IPS-20b (cell line): Measurements from ENCODE around the gene TADA3.

Source experiments
- H3K27ac ChIP-seq: one replicate; pipeline ENCODE4 v1.5.1; 2013; ENCODE audit warnings: low read length
- H3K27me3 ChIP-seq: 2 replicates; pipeline ENCODE4 v1.6.1; 2013; ENCODE audit warnings: mild to moderate bottlenecking, low read length, inconsistent platforms; ENCODE audit not compliant: insufficient read depth
- H3K36me3 ChIP-seq: 2 replicates; pipeline ENCODE4 v1.6.1; 2013; ENCODE audit warnings: low read depth, mild to moderate bottlenecking, inconsistent platforms, low read length, moderate library complexity; ENCODE audit not compliant: insufficient read depth
- H3K4me1 ChIP-seq: 2 replicates; pipeline ENCODE4 v1.6.1; 2013; ENCODE audit warnings: mild to moderate bottlenecking, control low read depth, inconsistent platforms, low read length, moderate library complexity; ENCODE audit not compliant: insufficient read depth
- H3K4me3 ChIP-seq: 2 replicates; pipeline ENCODE4 v1.5.1; 2013; ENCODE audit warnings: mild to moderate bottlenecking, low read length, inconsistent platforms
- H3K9ac ChIP-seq: 2 replicates; pipeline ENCODE4 v1.6.1; 2013; ENCODE audit warnings: low read depth, mild to moderate bottlenecking, inconsistent platforms, low read length, moderate library complexity
- H3K9me3 ChIP-seq: 2 replicates; pipeline ENCODE4 v1.6.1; 2013; ENCODE audit warnings: mild to moderate bottlenecking, low read depth, low read length, inconsistent platforms; ENCODE audit not compliant: insufficient read depth

Gene TADA3

GRCh38 chr3:9730657-9731205, 61.5 kb downstream of the TADA3 start:
- H3K9ac ChIP-seq: peak overlapping the region; percentile 59; the same call in 1 of the 2 replicates
- peaks cover 20% of the 10 kb centered on the region for H3K36me3 ChIP-seq
- no peaks in the 10 kb centered on the region for H3K9me3 ChIP-seq
- peak overlapping the region; percentile 91 for H3K4me3 ChIP-seq
- no peaks in the 10 kb centered on the region for H3K27me3 ChIP-seq
- no peaks in the 10 kb centered on the region; the same call in none of the 2 replicates for H3K4me1 ChIP-seq
- no peak overlapping the region for H3K27ac ChIP-seq
